H1 (cell line): ENCODE results near the gene A2ML1. TPM values are rescaled to one million over a fixed set of nuclear protein-coding genes. Genes with fewer than 3 reads are reported as not detected.

Source experiments
- HDAC6 ChIP-seq: IDR thresholded peaks from one replicate; pipeline ENCODE4 v1.7.1; 2012; ENCODE audit warnings: low read depth, mild to moderate bottlenecking, inconsistent platforms, low read length, moderate library complexity
- JUND ChIP-seq: IDR thresholded peaks from 2 replicates; pipeline ENCODE4 v1.6.1; 2011; ENCODE audit warnings: mild to moderate bottlenecking, improper control_type of control experiment, low read length
- NANOG ChIP-seq: IDR thresholded peaks from 2 replicates; pipeline ENCODE4 v1.6.1; 2011; ENCODE audit warnings: low read length, low read depth, mild to moderate bottlenecking, inconsistent platforms; ENCODE audit not compliant: insufficient read depth, poor library complexity, severe bottlenecking
- TAF7 ChIP-seq: optimal IDR thresholded peaks from 2 replicates; pipeline ENCODE3; 2011; ENCODE audit warnings: low read depth, mild to moderate bottlenecking, inconsistent platforms, low read length, moderate library complexity, borderline replicate concordance
- polyA plus RNA-seq, 7 experiments: library from polyadenylated mRNA; depleted of rRNA in 3 of 7; stranded (reverse) in 5 of 7; unstranded in 2 of 7; fragments of >200 nt in 5 of 7; fragments of 200-250 nt in 2 of 7; gene quantifications; 1 replicate in 5 of 7; 2 replicates in 1 of 7; 4 replicates in 1 of 7; pipeline versions ENCODE4 v1.2.1 to v1.2.3, GENCODE V29; 2011 to 2013; ENCODE audit warnings: missing spikeins in 2 of 7, mixed read lengths in 2 of 7
- total RNA-seq: library from RNA; stranded (reverse); fragmentation: NEBNext Ultra II Directional; extraction: Animal tissue kit (Norgen Biotek cat#: 25700); gene quantifications from 2 replicates; pipeline ENCODE4 v1.2.1, GENCODE V29; 2021
- TF ChIP-seq, protein P1 (sequence below): IDR thresholded peaks from 2 replicates; pipeline ENCODE4 v1.6.1; 2011; ENCODE audit warnings: low read length, improper control_type of control experiment

The A2ML1 gene
- total and polyA plus RNA-seq, 2 of the 8 experiments (the other 6 are each of a cell fraction or from before 2014, with no cell fraction given): 10.2 to 10.3 TPM

DNA sequence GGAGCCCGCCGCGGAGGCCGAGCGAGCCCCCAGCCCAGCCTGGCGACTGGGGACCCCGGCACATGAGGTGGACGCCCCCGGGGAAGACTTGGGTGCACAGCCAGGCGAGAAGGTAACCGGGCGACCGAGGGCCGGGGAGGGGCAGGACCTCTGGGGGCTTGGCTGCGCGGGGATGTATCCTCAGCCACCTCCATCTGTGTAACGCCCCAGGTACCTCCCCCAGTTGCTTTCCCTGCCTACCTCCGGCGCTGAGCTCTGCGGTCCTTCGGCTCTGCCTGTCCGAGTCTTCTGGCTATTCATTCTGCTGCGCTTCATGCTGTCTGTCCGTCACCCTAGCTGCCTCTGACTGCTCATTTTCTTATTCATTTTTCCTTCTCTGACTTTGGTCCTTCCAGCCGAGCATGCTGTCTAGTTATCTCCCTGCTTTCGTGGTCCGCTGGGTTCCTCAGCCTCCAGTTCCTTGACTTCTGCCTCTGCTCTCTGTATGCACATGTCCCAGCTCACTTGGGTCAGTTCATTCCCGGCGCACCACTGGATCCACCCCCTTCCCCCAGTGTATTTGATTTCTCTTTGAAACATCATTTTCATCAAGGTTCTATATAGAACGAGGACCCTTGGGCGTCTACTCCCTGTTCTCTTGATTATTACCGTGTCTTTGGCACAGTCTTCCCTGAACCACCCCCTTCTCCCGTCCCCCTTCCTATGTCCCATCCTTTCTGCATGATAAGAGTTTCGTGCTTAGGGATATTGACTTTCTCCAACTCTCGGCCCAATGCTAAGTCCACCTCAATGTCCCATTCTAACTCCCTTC is 92.5 kb downstream of the A2ML1 start (continued):
- TF ChIP-seq, protein P1, sequence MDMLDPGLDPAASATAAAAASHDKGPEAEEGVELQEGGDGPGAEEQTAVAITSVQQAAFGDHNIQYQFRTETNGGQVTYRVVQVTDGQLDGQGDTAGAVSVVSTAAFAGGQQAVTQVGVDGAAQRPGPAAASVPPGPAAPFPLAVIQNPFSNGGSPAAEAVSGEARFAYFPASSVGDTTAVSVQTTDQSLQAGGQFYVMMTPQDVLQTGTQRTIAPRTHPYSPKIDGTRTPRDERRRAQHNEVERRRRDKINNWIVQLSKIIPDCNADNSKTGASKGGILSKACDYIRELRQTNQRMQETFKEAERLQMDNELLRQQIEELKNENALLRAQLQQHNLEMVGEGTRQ: no peak
- TF ChIP-seq HDAC6 (no peak), JUND (no peak), TAF7 (peak; percentile 11), NANOG (no peak)
